ENCODE data around the gene ZCCHC17.

The ZCCHC17 gene

DNA sequence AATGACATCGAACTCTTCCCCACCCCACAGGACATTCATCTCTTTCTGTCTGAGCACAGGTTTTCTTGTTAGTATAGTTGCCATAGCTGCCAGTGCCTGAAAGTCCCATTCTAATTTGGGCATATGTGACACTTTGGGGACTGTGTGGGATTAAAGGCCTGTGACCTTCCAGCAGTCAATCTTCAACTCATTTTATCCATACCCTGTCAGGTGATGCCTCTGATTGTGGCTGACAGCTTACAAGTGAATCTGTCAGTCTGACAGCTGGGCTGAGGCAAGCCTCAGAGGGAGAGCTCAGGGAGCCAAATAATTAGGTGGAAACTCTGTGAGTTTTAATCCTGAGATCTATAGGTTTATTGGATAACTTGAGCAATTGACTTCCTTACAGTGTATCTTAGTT is 29.6 kb downstream of the ZCCHC17 start:
- Histone ChIP-seq H4K5ac (ENCODE audit: low read length) (no peak overlapping the region), H3K27ac (ENCODE audit: low read depth, low read length) (no peak overlapping the region), H2BK120ac (ENCODE audit: low read depth, low read length) (no peak overlapping the region), H3K27me3 (ENCODE audit: insufficient read depth, low read length, poor library complexity) (no peaks in the 10 kb centered on the region), H3K18ac (ENCODE audit: low read length) (no peak overlapping the region), H3K9ac (ENCODE audit: low read length) (no peak overlapping the region), H2AK5ac (ENCODE audit: low read length) (no peak overlapping the region), H3K4me1 (ENCODE audit: control insufficient read depth, low read depth, low read length) (no peaks in the 10 kb centered on the region), H3K4me3 (ENCODE audit: low read length) (no peak overlapping the region), H3K4me2 (ENCODE audit: low read length) (no peak overlapping the region), H3K36me3 (ENCODE audit: control insufficient read depth, insufficient read depth, low read length) (no peaks in the 10 kb centered on the region), H3K79me2 (ENCODE audit: control insufficient read depth, insufficient read depth, low read length) (no peaks in the 10 kb centered on the region), H3K79me1 (ENCODE audit: low read length) (no peaks in the 10 kb centered on the region), H3K23ac (ENCODE audit: low read length) (no peak overlapping the region), H3K56ac (ENCODE audit: low read length) (no peak overlapping the region), H4K8ac (ENCODE audit: low read depth, low read length) (no peak overlapping the region), H2BK5ac (ENCODE audit: low read length) (no peak overlapping the region), H2BK15ac (replicated peaks; ENCODE audit: low read depth) (no peak overlapping the region), H3K4ac (ENCODE audit: low read depth, low read length) (no peak overlapping the region)
- WGBS (ENCODE audit: extremely low coverage, insufficient coverage, low lambda C conversion rate) = no CpG with 5 or more reads among the region's 1 CpG
- no peak for DNase-seq

DNA sequence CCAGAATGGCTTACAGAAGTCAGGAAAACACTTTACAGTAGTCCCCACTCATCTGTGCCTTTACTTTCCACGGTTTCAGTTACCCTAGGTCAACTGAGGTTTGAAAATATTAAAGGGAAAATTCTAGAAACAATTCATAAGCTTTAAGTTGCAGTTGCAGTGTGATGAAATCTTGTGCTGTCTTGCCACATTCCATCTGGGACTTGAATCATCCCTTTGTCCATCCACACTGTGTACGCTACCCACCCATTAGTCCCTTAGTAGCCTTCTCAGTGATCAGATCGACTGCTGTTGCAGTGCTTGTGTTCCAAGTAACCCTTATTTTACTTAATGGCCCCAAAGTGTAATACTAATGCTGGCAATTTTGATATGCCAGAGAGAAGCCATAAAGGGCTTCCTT is 30.5 kb downstream of the ZCCHC17 start:
- Histone ChIP-seq H3K4me1 (ENCODE audit: control insufficient read depth, low read depth, low read length) (no peaks in the 10 kb centered on the region), H3K18ac (ENCODE audit: low read length) (no peak overlapping the region), H2BK5ac (ENCODE audit: low read length) (no peak overlapping the region), H3K56ac (ENCODE audit: low read length) (no peak overlapping the region), H3K79me2 (ENCODE audit: control insufficient read depth, insufficient read depth, low read length) (no peaks in the 10 kb centered on the region), H2AK5ac (ENCODE audit: low read length) (no peak overlapping the region), H3K4me2 (ENCODE audit: low read length) (no peak overlapping the region), H2BK15ac (replicated peaks; ENCODE audit: low read depth) (no peak overlapping the region), H3K27me3 (ENCODE audit: insufficient read depth, low read length, poor library complexity) (no peaks in the 10 kb centered on the region), H4K8ac (ENCODE audit: low read depth, low read length) (no peak overlapping the region), H3K9ac (ENCODE audit: low read length) (no peak overlapping the region), H3K4me3 (ENCODE audit: low read length) (no peak overlapping the region), H3K79me1 (ENCODE audit: low read length) (no peaks in the 10 kb centered on the region), H3K23ac (ENCODE audit: low read length) (no peak overlapping the region), H3K4ac (ENCODE audit: low read depth, low read length) (no peak overlapping the region), H4K5ac (ENCODE audit: low read length) (no peak overlapping the region), H3K36me3 (ENCODE audit: control insufficient read depth, insufficient read depth, low read length) (no peaks in the 10 kb centered on the region), H3K27ac (ENCODE audit: low read depth, low read length) (no peak overlapping the region), H2BK120ac (ENCODE audit: low read depth, low read length) (no peak overlapping the region)
- WGBS (ENCODE audit: extremely low coverage, insufficient coverage, low lambda C conversion rate) = no CpG with 5 or more reads among the region's 3 CpGs
- DNase-seq = no peak

DNA sequence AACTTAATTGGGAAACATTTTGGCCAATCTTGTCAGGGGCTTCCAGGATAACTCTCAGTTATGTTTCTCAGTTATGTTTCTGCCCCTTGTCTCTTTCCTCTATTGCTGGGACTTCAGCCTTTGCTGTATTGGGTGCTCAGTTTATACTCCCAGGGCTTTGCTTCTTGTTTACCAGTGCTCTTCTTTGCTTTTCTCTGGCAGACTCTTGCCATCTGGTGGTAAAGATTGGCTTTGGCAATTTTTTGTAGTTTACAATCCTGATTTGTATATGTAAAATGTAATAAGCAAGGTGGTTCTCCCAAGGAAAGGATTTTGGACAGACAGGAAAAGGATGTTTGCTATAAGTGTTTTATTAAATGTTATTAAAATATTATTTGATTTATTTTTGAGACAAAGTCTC is 38.2 kb downstream of the ZCCHC17 start:
- DNase-seq = peak; percentile 57
- no peak overlapping the region for H3K23ac ChIP-seq (ENCODE audit: low read length)

DNA sequence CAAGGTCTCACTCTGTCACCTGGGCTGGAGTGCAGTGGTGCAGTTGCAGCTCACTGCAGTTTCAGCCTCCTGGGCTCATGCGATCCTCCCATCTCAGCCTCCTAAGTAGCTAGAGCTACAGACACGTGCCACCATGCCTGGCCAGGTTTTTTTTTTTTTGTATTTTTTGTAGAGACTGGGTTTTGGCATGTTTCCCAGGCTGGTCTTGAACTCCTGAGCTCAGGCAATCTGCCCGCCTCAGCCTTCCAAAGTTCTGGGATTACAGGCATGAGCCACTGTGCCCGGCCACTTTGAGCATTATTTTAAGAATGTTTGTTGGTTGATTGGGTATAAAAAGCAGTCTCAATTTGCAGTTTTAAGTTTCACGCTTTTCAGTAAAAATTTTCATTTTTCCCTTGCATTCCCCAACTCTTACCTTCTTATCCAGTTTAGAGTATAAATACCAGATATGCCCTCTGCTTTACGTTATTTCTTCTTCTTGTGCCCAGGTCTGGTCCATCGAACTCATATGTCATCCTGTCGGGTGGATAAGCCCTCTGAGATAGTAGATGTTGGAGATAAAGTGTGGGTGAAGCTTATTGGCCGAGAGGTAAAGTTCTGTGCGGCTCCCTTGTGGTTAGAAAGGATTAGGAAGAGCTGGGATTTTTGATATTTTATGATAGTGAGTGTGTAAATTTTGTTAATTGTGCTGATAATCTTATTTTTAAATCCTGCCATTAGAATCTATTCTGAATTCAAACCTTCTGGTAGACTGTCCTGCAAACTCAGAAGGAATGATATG is 40.0 kb downstream of the ZCCHC17 start:
- DNase-seq = no peak
- no peak overlapping the region for H2BK15ac ChIP-seq (replicated peaks; ENCODE audit: low read depth)
- H3K36me3 ChIP-seq (ENCODE audit: control insufficient read depth, insufficient read depth, low read length) = no peaks in the 10 kb centered on the region
- H3K23ac ChIP-seq (ENCODE audit: low read length) = no peak overlapping the region
- H2BK5ac ChIP-seq (ENCODE audit: low read length) = no peak overlapping the region
- no peak overlapping the region for H4K8ac ChIP-seq (ENCODE audit: low read depth, low read length)
- no peak overlapping the region for H4K5ac ChIP-seq (ENCODE audit: low read length)
- WGBS (ENCODE audit: extremely low coverage, insufficient coverage, low lambda C conversion rate) = 100% methylated on average over 1 of the region's 10 CpGs
- no peak overlapping the region for H3K56ac ChIP-seq (ENCODE audit: low read length)
- H3K27me3 ChIP-seq (ENCODE audit: insufficient read depth, low read length, poor library complexity) = no peaks in the 10 kb centered on the region
- no peak overlapping the region for H3K4me2 ChIP-seq (ENCODE audit: low read length)
- no peak overlapping the region for H2AK5ac ChIP-seq (ENCODE audit: low read length)
- H3K9ac ChIP-seq (ENCODE audit: low read length) = no peak overlapping the region
- no peaks in the 10 kb centered on the region for H3K79me1 ChIP-seq (ENCODE audit: low read length)
- no peak overlapping the region for H2BK120ac ChIP-seq (ENCODE audit: low read depth, low read length)
- H3K79me2 ChIP-seq (ENCODE audit: control insufficient read depth, insufficient read depth, low read length) = no peaks in the 10 kb centered on the region
- no peak overlapping the region for H3K4ac ChIP-seq (ENCODE audit: low read depth, low read length)
- no peak overlapping the region for H3K27ac ChIP-seq (ENCODE audit: low read depth, low read length)
- no peak overlapping the region for H3K4me3 ChIP-seq (ENCODE audit: low read length)
- no peaks in the 10 kb centered on the region for H3K4me1 ChIP-seq (ENCODE audit: control insufficient read depth, low read depth, low read length)
- no peak overlapping the region for H3K18ac ChIP-seq (ENCODE audit: low read length)

More for the DNA sequence above, 38.2 kb downstream of the ZCCHC17 start:
- Histone ChIP-seq H3K9ac (ENCODE audit: low read length) (no peak overlapping the region), H3K56ac (ENCODE audit: low read length) (no peak overlapping the region), H3K4me2 (ENCODE audit: low read length) (no peak overlapping the region), H3K4me1 (ENCODE audit: control insufficient read depth, low read depth, low read length) (no peaks in the 10 kb centered on the region), H3K36me3 (ENCODE audit: control insufficient read depth, insufficient read depth, low read length) (no peaks in the 10 kb centered on the region), H2AK5ac (ENCODE audit: low read length) (no peak overlapping the region), H4K8ac (ENCODE audit: low read depth, low read length) (no peak overlapping the region), H3K27ac (ENCODE audit: low read depth, low read length) (no peak overlapping the region), H3K4me3 (ENCODE audit: low read length) (no peak overlapping the region), H3K79me2 (ENCODE audit: control insufficient read depth, insufficient read depth, low read length) (no peaks in the 10 kb centered on the region), H3K79me1 (ENCODE audit: low read length) (no peaks in the 10 kb centered on the region), H3K27me3 (ENCODE audit: insufficient read depth, low read length, poor library complexity) (no peaks in the 10 kb centered on the region), H3K4ac (ENCODE audit: low read depth, low read length) (no peak overlapping the region), H2BK120ac (ENCODE audit: low read depth, low read length) (no peak overlapping the region), H2BK15ac (replicated peaks; ENCODE audit: low read depth) (no peak overlapping the region), H3K18ac (ENCODE audit: low read length) (no peak overlapping the region), H2BK5ac (ENCODE audit: low read length) (no peak overlapping the region), H4K5ac (ENCODE audit: low read length) (no peak overlapping the region)

DNA sequence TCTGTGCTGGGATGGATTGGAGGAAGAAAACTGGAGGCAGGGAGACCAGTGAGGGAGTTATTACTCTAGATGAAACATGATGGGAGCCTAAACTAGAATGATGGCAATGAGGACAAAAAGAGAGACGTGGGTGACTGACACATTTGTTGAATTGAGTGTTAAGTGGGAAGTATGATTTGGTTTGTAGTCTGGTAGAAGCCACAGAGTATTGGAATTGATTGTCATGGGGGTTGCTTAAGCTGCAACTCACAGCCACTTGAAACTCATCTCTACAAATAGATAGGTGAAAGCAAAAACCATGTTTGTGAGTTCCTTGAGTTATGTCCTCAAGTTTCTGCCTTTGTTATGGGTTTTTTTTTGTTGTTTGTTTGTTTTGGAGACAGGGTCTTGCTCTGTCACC is 47.7 kb downstream of the ZCCHC17 start:
- Histone ChIP-seq H3K9ac (ENCODE audit: low read length) (no peak overlapping the region), H3K27me3 (ENCODE audit: insufficient read depth, low read length, poor library complexity) (no peaks in the 10 kb centered on the region), H2BK15ac (replicated peaks; ENCODE audit: low read depth) (no peak overlapping the region), H4K8ac (ENCODE audit: low read depth, low read length) (no peak overlapping the region), H3K79me1 (ENCODE audit: low read length) (no peaks in the 10 kb centered on the region), H3K4me2 (ENCODE audit: low read length) (no peak overlapping the region), H3K4me1 (ENCODE audit: control insufficient read depth, low read depth, low read length) (no peaks in the 10 kb centered on the region), H3K4me3 (ENCODE audit: low read length) (no peak overlapping the region), H2BK120ac (ENCODE audit: low read depth, low read length) (no peak overlapping the region), H3K18ac (ENCODE audit: low read length) (no peak overlapping the region), H3K56ac (ENCODE audit: low read length) (no peak overlapping the region), H3K4ac (ENCODE audit: low read depth, low read length) (no peak overlapping the region), H3K79me2 (ENCODE audit: control insufficient read depth, insufficient read depth, low read length) (no peaks in the 10 kb centered on the region), H3K36me3 (ENCODE audit: control insufficient read depth, insufficient read depth, low read length) (no peaks in the 10 kb centered on the region), H4K5ac (ENCODE audit: low read length) (no peak overlapping the region), H2BK5ac (ENCODE audit: low read length) (no peak overlapping the region), H3K23ac (ENCODE audit: low read length) (no peak overlapping the region), H2AK5ac (ENCODE audit: low read length) (no peak overlapping the region), H3K27ac (ENCODE audit: low read depth, low read length) (no peak overlapping the region)
- WGBS (ENCODE audit: extremely low coverage, insufficient coverage, low lambda C conversion rate) = no CpG with 5 or more reads among the region's 1 CpG
- DNase-seq = no peak

DNA sequence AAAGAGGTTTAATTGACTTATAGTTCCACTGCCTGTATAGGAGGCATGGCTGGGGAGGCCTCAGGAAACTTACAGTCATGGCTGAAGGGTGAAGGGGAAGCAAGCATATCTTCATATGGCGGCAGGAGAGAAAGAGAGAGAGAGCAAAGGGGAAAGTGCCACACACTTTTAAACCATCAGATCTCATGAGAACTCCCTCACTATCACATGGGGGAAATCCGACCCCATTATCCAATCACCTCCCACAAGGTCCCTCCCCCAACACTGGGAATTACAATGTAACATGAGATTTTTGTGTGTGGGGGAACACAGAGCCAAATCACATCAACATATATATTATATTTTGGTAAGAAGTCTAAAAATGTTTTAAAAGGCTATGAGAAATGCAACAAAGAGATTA is 48.8 kb downstream of the ZCCHC17 start:
- no peak overlapping the region for H3K27ac ChIP-seq (ENCODE audit: low read depth, low read length)
- no peak overlapping the region for H2BK5ac ChIP-seq (ENCODE audit: low read length)
- H3K4me1 ChIP-seq (ENCODE audit: control insufficient read depth, low read depth, low read length) = no peaks in the 10 kb centered on the region
- H3K9ac ChIP-seq (ENCODE audit: low read length) = no peak overlapping the region
- no peaks in the 10 kb centered on the region for H3K27me3 ChIP-seq (ENCODE audit: insufficient read depth, low read length, poor library complexity)
- no peak overlapping the region for H2BK15ac ChIP-seq (replicated peaks; ENCODE audit: low read depth)
- no peak overlapping the region for H3K56ac ChIP-seq (ENCODE audit: low read length)
- no peak overlapping the region for H4K5ac ChIP-seq (ENCODE audit: low read length)
- no peaks in the 10 kb centered on the region for H3K79me2 ChIP-seq (ENCODE audit: control insufficient read depth, insufficient read depth, low read length)
- H2AK5ac ChIP-seq (ENCODE audit: low read length) = no peak overlapping the region
- H4K8ac ChIP-seq (ENCODE audit: low read depth, low read length) = no peak overlapping the region
- no peak overlapping the region for H2BK120ac ChIP-seq (ENCODE audit: low read depth, low read length)
- DNase-seq = no peak
- no peaks in the 10 kb centered on the region for H3K79me1 ChIP-seq (ENCODE audit: low read length)
- no peak overlapping the region for H3K18ac ChIP-seq (ENCODE audit: low read length)
- H3K36me3 ChIP-seq (ENCODE audit: control insufficient read depth, insufficient read depth, low read length) = no peaks in the 10 kb centered on the region
- no peak overlapping the region for H3K4ac ChIP-seq (ENCODE audit: low read depth, low read length)
- no CpG with 5 or more reads among the region's 2 CpGs for WGBS (ENCODE audit: extremely low coverage, insufficient coverage, low lambda C conversion rate)
- H3K4me3 ChIP-seq (ENCODE audit: low read length) = no peak overlapping the region
- no peak overlapping the region for H3K4me2 ChIP-seq (ENCODE audit: low read length)
- no peak overlapping the region for H3K23ac ChIP-seq (ENCODE audit: low read length)
